Right renal pelvis (tissue), 4 donors: ENCODE measurements around the gene KRTAP5-8. TPM values are rescaled to one million over a fixed set of nuclear protein-coding genes. Genes with fewer than 3 reads are reported as not detected.
"Not testable (repeated sequence)": the region's sequence is repeated elsewhere in the genome, so short reads cannot be mapped to it uniquely, and the experiment has no call there.

Source experiments
- DNase-seq, 4 donors: peaks; one replicate each; pipeline ENCODE4 v3.0.0-alpha.2; 2013; ENCODE audit warnings: low read depth in 4 of 4, low spot score in 3 of 4, missing footprints in 1 of 4
- polyA plus RNA-seq, 4 donors: library from polyadenylated mRNA; unstranded; fragments of 120-200 nt; gene quantifications; one replicate each; pipeline ENCODE4 v1.2.1, GENCODE V29; 2013; ENCODE audit not compliant: insufficient read length in 4 of 4

KRTAP5-8 gene
- polyA plus RNA-seq, 4 donors: 0.47 to 1.0 (median 0.71) TPM

DNA sequence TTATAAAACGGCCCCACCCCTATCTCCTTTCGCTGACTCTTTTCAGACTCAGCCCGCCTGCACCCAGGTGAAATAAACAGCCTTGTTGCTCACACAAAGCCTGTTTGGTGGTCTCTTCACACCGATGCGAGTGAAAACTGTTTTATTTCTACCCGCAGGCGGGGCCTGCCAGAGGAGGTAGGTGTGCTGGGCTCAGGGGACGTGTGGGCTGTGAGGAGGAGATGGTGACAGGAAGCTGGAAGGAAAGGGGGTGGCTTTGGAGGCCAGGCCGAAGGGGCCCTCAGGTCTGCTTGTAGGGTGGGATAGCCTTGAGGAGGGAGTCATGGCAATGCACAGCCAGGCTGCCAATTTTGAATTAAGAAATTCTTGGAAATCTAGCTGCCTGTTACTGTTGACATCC is 32.0 kb upstream of the KRTAP5-8 start:
- no peak for DNase-seq

DNA sequence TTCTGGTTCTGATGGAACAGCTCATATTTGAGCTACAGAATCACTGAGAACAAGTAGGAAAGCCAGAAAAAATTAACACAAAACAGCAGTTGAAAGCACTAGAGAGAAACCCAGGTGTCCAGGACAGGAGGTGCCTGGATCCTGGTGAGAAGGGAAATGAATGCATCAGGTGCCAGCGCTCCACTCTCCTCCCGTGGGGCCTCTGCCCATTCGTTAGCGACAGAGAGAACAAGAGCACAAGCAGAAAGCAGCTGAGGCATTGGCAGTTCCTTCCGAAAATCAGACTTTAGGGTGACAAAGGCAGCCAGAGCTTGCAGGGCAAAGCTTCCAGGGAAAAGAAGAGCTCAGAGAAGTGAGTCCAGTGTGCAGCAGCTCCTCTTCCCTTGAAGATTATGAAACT is 30.7 kb upstream of the KRTAP5-8 start:
- no peak for DNase-seq

DNA sequence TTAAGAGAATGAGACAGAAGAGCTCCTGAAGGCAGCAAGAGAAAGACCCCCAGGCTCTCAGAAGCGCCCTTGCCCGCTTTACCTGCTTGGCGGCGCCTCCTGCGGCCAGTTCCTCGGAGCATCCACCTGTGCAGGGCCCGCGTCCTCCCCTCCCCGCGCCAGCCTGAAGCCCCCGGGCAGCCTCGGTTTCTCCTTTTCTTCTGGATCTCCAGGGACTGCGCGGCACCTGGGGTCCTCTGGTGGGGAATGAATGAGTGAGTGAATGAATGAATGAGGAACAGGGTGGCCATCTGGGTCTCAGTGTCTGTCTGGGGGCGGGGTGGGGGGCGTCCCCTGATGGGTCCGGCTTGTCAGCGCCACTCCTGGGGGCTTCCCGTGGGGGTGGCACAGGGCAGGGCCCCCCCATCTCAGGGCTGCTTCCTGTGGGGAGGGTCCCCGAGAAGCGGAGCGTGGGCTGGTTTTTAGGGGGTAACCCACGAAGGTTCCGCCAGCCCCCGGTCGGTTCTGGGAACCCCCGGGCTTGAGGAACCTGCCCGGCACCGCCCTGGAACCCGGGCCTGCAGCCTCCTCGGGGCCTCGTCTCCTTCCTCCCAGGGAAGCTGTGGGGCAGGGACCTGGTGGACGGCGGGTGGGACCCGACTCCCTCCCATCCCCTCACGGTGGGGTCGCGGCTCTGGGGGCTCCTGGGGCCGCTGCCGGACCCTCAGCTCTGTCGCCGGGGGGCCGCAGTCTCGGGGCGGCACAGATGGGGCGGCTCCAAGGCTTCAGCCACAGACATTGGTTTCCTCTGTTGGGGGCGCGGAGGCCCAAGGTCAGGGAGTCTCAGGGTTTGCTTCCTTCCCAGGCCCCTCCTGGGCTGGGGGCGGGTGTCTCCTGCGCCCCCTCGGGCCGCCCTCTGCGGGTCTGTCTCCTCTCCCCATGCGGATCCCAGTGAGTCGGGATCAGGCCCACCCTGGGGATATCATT is 19.0 kb upstream of the KRTAP5-8 start:
- no peak for DNase-seq

DNA sequence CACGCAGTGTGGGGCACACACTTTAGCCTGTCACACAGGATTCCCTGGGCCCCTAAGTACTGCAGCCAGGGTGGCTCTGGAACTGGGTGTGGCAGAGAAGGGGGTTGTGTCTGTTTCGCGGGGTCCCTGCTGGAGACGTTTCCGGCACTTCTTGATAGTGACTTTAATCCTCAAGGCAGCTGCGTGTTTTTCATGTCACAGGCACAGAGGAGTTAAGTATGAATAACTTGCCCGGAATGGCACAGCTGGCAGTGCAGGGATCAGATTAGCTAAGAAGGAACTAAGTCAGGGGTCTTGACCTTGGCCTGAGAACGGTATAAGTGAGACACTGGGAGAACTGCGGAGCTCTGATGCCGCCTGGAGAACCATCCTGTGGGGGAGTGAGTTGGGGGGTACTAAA is 18.3 kb upstream of the KRTAP5-8 start:
- no peak for DNase-seq

DNA sequence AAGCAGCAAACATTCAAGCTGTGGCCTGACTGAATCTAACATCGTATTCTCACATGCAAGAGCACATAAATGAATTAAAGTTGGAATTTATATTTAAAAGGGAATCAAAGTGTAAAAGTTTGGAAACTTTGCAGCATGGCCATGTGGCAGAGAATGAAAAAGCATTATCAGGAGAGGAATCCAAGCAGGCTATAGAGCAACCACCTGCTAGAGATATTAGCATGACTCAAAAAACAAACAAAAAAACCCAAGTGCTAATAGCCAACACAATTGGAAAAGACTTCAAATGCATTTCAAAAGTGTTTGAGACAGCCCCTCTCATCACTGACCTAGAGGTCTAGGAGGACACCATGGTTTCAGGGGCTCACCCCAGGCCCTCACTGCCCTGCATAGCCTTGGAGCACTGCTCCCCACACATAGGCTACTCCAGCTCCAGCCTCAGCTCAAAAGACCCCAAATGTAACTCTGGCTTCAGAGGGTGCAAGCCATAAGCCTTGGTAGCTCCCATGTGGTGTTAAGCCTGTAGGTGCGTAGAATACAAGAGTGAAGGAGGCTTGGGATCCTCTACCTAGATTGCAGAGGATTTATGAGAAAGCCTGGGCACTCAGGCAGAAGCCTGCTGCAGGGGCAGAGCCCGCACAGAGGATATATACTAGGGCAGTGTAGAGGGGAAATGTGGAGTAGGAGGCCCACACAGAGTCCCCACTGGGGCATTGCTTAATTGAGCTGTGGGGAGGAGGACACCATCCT is 12.5 kb upstream of the KRTAP5-8 start:
- no peak for DNase-seq

DNA sequence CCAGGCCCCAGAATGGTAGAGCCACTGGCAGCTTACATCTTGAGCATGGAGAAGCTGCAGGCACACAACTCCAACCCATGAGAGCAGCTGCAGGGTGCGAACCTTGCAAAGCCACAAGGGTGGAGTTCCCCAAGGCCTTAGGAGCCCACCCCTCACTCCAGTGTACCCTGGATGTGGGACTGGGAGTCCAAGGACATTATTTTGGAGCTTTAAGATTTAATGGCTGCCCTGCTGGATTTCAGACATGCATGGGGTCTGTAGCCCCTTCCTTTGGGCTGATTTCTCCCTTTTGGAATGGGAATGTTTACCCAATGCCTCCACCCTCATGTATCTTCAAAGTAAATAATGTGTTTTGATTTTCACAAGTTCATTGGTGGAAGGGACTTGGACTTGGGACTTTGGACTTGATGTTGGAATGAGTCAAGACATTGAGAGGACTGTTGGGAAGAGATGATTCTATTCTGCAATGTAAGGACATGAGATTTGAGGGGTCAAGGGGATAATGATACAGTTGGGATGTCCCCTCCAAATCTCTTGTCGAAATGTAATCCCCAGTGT is 11.8 kb upstream of the KRTAP5-8 start:
- no peak for DNase-seq

DNA sequence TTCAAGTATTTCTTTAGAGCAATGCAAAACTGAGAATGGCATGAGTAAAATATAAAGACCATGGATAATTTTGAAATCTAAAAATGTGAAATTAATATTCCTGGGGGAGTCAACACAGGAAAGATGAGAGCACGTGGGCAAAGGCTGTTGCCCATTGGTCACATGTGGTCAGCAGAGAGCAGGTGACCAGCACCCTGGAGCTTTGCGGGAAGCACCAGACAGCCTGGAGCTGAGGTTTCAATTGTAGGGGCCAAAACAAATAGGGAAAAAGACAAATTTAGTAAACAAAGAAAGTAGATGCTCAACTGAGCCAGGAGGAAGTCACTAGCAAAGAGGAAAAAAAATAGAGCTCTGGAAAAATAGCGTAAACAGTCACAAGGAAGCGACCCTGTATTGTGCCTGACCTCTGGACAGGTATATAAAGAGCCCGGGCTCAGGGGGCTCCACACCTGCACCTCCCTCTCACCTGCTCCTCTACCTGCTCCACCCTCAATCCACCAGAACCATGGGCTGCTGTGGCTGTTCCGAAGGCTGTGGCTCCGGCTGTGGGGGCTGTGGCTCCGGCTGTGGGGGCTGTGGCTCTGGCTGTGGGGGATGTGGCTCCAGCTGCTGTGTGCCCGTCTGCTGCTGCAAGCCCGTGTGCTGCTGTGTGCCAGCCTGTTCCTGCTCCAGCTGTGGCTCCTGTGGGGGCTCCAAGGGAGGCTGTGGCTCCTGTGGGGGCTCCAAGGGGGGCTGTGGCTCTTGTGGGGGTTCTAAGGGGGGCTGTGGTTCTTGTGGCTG is 10.8 kb upstream of the KRTAP5-8 start, which contains the start of gene KRTAP5-7:
Gene KRTAP5-7 (plus strand): TSS at position 472 of the 780 bp plus-strand sequence. CDS start 34 bp downstream, at position 506.
- DNase-seq: not testable (repeated sequence)

DNA sequence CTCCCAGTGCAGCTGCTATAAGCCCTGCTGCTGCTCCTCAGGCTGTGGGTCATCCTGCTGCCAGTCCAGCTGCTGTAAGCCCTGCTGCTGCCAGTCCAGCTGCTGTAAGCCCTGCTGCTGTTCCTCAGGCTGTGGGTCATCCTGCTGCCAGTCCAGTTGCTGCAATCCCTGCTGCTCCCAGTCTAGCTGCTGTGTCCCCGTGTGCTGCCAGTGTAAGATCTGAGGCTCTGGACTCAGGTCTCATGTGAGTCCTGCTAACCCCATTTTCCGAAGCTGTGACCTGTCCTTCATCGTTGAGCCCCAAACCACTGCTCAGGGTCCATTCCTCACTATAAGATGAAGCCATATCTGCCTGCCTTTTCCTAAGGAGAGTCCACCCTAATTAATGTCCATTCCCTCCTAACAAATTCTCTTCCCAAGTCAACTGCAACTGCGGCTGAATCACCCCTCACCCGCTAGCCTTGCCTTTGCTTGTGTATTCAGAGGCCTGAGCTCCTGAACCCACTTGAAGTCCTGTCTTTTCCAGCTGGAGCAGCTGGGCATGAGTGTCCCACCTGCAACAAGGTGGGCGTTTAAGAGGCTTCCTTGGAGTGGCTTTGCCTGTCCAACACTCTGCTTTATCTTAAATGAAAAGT is 10.1 kb upstream of the KRTAP5-8 start:
- no peak for DNase-seq

DNA sequence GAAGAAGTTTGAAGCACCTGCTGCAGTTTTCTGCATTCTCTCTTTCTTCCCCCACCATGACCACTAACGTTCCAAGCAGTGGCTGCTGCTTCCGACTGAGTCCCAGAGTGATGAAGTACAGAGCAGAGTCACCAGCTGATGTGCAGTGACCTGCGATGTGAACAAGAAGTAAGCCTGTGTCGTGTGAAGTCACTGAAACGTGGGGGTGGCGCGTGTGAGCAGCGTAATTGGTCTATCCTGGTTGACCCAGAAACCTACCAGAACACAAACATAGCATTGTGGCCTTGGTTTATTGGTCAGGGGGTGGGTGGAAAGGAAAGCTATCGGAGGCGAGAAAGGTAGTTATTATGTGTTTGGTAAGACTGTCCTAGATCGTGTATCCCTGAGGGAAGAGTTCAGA is 7.2 kb upstream of the KRTAP5-8 start:
- DNase-seq: no peak

DNA sequence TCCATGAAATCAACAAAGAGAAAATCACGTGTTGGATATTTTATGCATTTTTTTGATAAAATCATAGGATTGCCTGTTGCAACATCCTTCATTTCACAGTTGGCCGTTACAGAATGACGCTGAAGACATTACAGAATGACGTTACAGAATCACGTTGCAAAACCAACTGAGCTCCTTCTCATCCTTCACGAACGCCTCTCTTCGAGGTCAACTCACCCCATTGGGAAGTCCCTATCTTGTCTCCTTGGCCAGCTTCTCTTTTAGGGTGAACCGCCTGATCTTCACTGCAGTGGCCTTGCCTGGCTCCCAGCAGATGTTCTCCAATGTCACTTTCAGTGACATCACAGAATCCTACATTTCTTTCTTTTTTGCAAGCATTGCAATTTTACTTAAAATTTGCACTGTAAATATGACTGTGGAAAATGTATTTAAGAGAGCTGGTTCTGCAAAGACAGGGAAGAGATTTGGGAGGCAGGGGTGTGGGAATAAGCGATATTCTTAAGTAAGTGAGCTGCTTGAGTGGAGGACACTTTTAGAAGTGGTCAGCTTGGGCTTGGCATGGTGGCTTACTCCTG is 5.7 kb upstream of the KRTAP5-8 start:
- no peak for DNase-seq

DNA sequence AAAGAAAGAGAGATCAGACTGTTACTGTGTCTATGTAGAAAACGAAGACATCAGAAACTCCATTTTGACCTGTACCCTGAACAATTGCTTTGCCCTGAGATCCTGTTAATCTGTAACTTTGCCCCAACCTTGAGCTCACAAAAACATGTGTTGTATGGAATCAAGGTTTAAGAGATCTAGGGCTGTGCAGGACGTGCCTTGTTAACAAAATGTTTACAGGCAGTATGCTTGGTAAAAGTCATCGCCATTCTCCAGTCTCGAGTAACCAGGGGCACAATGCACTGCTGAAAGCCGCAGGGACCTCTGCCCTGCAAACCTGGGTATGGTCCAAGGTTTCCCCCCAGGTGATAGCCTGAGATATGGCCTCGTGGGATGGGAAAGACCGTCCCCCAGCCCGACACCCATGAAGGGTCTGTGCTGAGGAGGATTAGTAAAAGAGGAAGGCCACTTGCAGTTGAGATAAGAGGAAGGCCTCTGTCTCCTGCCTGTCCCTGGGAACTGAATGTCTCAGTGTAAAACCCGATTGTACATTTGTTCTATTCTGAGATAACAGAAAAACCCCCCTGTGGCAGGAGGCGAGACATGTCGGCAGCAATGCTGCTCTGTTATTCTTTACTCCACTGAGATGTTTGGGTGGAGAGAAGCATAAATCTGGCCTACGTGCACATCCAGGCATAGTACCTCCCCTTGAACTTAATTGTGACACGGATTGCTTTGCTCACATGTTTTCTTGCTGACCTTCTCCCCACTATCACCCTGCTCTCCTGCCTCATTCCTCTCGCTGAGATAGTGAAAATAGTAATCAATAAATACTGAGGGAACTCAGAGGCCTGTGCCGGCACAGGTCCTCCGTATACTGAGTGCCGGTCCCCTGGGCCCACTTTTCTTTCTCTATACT is 2.9 kb upstream of the KRTAP5-8 start:
- DNase-seq: not testable (repeated sequence)

DNA sequence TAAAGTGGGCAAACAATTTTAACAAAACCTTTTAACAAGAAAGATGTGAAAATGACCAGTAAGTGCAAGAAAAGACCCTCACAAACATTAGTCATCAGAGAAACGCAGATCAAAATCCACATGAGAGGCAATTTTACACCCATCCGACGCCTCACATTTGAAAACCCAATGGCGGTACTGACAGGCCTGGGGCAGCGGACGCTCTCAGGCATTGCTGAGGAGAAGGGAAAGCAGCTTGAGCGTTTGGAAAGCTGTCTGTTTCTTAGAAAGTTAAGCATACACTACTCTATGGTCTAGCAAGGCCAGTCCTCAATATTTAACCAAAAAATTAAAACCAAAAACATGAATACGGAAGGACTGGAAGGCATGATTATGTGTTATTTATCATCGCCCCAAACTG is 2.0 kb upstream of the KRTAP5-8 start:
- DNase-seq: no peak

DNA sequence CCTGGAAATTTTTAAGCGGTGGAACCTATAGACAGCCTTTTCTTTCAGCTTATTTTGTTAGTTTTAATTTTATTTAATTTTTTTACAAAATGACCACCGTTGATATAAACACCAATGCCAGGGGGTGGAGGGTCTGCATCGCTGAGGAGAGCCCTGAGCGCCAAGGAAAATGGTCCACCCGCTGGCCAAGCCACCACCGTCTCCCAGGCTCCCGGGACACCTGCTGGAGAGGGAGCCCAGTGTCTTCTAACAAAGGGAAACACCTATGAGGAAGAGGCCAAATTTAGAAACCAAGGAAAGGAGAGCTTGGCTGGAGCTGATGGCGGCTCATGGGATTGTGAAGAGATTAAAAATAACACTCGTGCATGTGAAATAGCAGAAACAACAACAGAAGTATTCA is 288 bp upstream of the KRTAP5-8 start:
- no peak for DNase-seq

DNA sequence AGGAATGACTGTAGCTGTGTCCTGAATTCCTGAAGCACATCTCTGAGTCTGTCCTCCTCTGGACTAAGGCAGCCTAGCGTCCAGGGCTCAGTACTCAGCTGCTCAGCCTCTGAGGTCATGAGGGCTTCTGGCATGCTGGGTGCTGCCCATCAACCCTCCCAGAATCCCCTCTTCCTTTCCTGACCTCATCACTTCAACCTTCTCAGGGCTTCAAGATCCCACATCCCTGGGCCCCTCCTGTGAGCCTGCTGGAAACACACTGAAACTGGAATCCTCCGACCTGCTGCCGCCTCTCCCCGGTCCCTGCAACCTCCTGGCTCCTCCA is 803 bp downstream of the KRTAP5-8 start:
- no peak for DNase-seq

DNA sequence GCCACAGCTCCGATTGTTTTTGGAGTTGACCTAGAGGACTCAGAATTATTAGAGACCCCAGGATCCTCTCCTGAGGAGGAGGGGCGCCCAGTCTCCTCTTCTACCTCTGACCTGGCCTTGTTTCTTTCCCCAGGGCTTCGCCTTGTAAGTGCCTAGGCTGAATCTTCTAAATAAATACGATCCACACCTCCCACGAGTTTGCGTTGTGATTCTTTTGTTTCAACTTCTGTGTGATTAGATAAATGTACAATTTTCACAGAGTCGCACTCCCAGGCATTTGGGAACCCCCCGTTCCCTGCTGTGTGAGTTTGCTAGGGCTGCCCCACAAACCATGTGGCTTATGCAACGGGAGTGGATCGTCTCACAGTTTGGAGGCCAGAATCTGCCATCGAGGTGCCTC is 1.2 kb downstream of the KRTAP5-8 start:
- DNase-seq: no peak

DNA sequence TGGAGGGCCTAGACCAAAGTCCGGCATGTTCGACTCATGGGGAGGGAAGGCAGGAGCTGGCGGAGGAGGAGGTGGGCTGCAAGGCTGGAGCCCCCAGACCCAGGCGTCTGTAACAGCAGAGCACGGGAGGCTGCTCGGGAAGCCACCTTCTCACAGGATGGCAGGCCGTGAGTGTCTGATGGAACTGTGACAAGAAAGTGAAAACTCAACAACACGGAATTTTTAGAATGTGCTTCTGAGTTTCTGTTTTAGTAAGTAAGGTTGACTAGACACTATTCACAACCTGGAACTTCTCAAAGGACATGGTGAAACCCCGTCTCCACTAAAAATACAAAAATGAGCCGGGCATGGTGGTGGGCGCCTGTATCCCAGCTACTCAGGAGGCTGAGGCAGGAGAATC is 2.1 kb downstream of the KRTAP5-8 start:
- not testable (repeated sequence) for DNase-seq

DNA sequence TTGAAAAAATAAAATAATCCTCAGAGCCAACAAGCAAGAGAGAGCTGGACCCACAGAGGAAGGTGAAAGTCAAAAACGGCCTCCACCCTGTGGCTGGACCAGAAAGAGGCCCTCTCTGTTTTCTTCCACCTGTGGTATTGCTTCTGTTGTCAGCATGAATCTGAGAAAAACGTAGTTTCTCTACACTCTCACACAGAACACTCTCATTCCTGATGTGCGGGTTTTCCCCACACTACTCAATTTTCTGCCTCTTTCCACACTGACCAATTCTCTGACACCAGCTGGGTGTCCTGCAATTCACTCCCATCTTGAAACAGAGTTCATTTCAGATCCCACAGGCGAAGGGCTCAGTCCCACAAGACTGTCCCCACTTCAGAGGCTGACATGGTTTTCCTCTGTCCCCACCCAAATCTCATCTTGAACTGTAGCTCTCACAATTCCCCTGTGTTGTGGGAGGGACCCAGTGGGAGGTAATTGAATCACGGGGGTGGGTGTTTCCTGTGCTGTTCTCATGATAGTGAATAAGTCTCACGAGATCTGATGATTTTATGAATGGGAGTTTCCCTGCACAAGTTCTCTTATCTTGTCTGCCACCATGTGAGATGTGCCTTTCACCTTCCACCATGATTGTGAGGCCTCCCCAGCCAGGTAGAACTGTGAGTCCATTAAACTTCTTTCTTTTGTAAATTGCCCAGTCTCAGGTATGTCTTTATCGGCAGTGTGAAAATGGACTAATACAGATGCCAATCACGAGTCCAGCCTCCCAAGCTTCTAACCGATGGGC is 2.9 kb downstream of the KRTAP5-8 start:
- DNase-seq: not testable (repeated sequence)

DNA sequence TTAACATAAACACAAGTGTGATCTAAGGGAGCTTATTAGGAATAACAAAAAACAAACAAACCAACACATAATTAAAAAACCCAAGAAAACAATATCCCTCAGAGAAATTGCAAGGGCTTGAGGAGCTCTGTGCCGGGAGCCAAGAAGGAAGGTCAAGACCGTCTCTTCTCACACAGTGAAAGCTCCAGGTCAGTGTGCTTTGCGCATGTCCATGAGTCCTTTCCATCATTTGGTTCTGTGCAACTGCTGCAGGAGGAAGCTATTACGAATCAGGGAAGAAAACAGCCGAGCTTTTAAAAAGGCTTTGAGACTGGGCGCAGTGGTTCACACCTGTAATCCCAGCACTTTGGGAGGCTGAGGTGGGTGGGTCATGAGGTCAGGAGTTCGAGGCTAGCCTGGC is 4.6 kb downstream of the KRTAP5-8 start:
- no peak for DNase-seq
